ENCODE data around the gene RAD51D.

RAD51D gene

GRCh38 chr17:35142467-35142796 is 22.8 kb upstream of the RAD51D start:
- Histone ChIP-seq H3K4me2 (peak overlapping the region; percentile 90; the same call in 1 of the 2 replicates), H3K27ac (no peak overlapping the region), H3K36me3 (peaks cover 29% of the 10 kb centered on the region), H3K9ac (no peak overlapping the region), H3K9me3 (no peaks in the 10 kb centered on the region), H4K20me1 (peaks cover 32% of the 10 kb centered on the region), H3K27me3 (no peaks in the 10 kb centered on the region), H3K4me1 (peaks cover 16% of the 10 kb centered on the region), H3K4me3 (peak overlapping the region; percentile 83)
- no peak for TF ChIP-seq Cebpa-rat (IDR thresholded peaks at IDR 0.05)

- peaks cover 37% of the 10 kb centered on the region for H4K20me1 ChIP-seq
- no peak for TF ChIP-seq Cebpa-rat (IDR thresholded peaks at IDR 0.05)
- H3K27me3 ChIP-seq: no peaks in the 10 kb centered on the region
- peaks cover 16% of the 10 kb centered on the region for H3K4me1 ChIP-seq
- H3K4me3 ChIP-seq: peak within 1 kb of the TSS; percentile 83
- H3K9me3 ChIP-seq: no peaks in the 10 kb centered on the region
- peak within 1 kb of the TSS; percentile 89 for H3K9ac ChIP-seq
- peak within 1 kb of the TSS; percentile 90 for H3K4me2 ChIP-seq
- peaks cover 34% of the 10 kb centered on the region for H3K36me3 ChIP-seq
- H3K27ac ChIP-seq: peak within 1 kb of the TSS; percentile 83
Observed at GRCh38 chr17:35141681-35142466, 22.2 kb upstream of the RAD51D start, which contains the start of gene NLE1. Gene NLE1 (minus strand): TSS chr17:35142303. CDS start chr17:35142275, 28 bp downstream.

- Histone ChIP-seq H3K27ac (no peak overlapping the region), H3K9ac (no peak overlapping the region), H3K4me1 (peaks cover 16% of the 10 kb centered on the region), H3K36me3 (peaks cover 71% of the 10 kb centered on the region), H3K9me3 (no peaks in the 10 kb centered on the region), H3K4me2 (no peak overlapping the region), H4K20me1 (peaks cover 41% of the 10 kb centered on the region), H3K4me3 (no peak overlapping the region), H3K27me3 (no peaks in the 10 kb centered on the region)
- no peak for TF ChIP-seq Cebpa-rat (IDR thresholded peaks at IDR 0.05)
Observed at GRCh38 chr17:35138218-35138617, 18.6 kb upstream of the RAD51D start.

GRCh38 chr17:35135322-35135721 is 15.7 kb upstream of the RAD51D start:
- peaks cover 44% of the 10 kb centered on the region for H4K20me1 ChIP-seq
- H3K4me1 ChIP-seq: peaks cover 6% of the 10 kb centered on the region
- H3K36me3 ChIP-seq: peaks cover 99% of the 10 kb centered on the region
- H3K27me3 ChIP-seq: no peaks in the 10 kb centered on the region
- no peak overlapping the region for H3K9ac ChIP-seq
- TF ChIP-seq Cebpa-rat (IDR thresholded peaks at IDR 0.05): no peak
- no peak overlapping the region for H3K27ac ChIP-seq
- H3K9me3 ChIP-seq: no peaks in the 10 kb centered on the region
- no peak overlapping the region for H3K4me2 ChIP-seq
- no peak overlapping the region for H3K4me3 ChIP-seq

- H3K36me3 ChIP-seq: peaks cover 97% of the 10 kb centered on the region
- no peak for TF ChIP-seq Cebpa-rat (IDR thresholded peaks at IDR 0.05)
- no peaks in the 10 kb centered on the region for H3K4me1 ChIP-seq
- no peak overlapping the region for H3K27ac ChIP-seq
- no peaks in the 10 kb centered on the region for H3K9me3 ChIP-seq
- H4K20me1 ChIP-seq: peaks cover 23% of the 10 kb centered on the region; the same call in 1 of the 2 replicates
- H3K4me2 ChIP-seq: no peak overlapping the region
- H3K4me3 ChIP-seq: no peak overlapping the region
- H3K9ac ChIP-seq: no peak overlapping the region
- no peaks in the 10 kb centered on the region for H3K27me3 ChIP-seq
Observed at GRCh38 chr17:35132816-35133550, 13.3 kb upstream of the RAD51D start.

GRCh38 chr17:35132099-35132498 is 12.4 kb upstream of the RAD51D start:
- no peaks in the 10 kb centered on the region for H3K9me3 ChIP-seq
- peaks cover 18% of the 10 kb centered on the region; the same call in 1 of the 2 replicates for H4K20me1 ChIP-seq
- no peak for TF ChIP-seq Cebpa-rat (IDR thresholded peaks at IDR 0.05)
- H3K27me3 ChIP-seq: no peaks in the 10 kb centered on the region
- peaks cover 89% of the 10 kb centered on the region for H3K36me3 ChIP-seq
- no peak overlapping the region for H3K4me2 ChIP-seq
- H3K4me1 ChIP-seq: no peaks in the 10 kb centered on the region
- H3K4me3 ChIP-seq: no peak overlapping the region
- no peak overlapping the region for H3K9ac ChIP-seq
- H3K27ac ChIP-seq: no peak overlapping the region

- Histone ChIP-seq H3K4me3 (no peak overlapping the region), H4K20me1 (0 out of 2 replicates have a peak, but pooled peaks cover 14% of the 10 kb centered on the region), H3K27me3 (no peaks in the 10 kb centered on the region), H3K4me1 (no peaks in the 10 kb centered on the region), H3K36me3 (peaks cover 72% of the 10 kb centered on the region), H3K27ac (no peak overlapping the region), H3K9me3 (no peaks in the 10 kb centered on the region), H3K9ac (no peak overlapping the region), H3K4me2 (no peak overlapping the region)
- TF ChIP-seq Cebpa-rat (IDR thresholded peaks at IDR 0.05): no peak
Observed at GRCh38 chr17:35130392-35130791, 10.7 kb upstream of the RAD51D start.

- no peak for TF ChIP-seq Cebpa-rat (IDR thresholded peaks at IDR 0.05)
- Histone ChIP-seq H3K9ac (no peak overlapping the region), H3K27me3 (no peaks in the 10 kb centered on the region)
Observed at GRCh38 chr17:35129973-35130351, 10.3 kb upstream of the RAD51D start.

GRCh38 chr17:35129154-35129972 is 9.7 kb upstream of the RAD51D start:
- Histone ChIP-seq H3K4me1 (no peaks in the 10 kb centered on the region), H3K4me2 (no peak overlapping the region), H3K27me3 (no peaks in the 10 kb centered on the region), H3K36me3 (peaks cover 62% of the 10 kb centered on the region), H3K9me3 (no peaks in the 10 kb centered on the region), H3K4me3 (no peak overlapping the region), H3K27ac (no peak overlapping the region), H4K20me1 (0 out of 2 replicates have a peak, but pooled peaks cover 14% of the 10 kb centered on the region), H3K9ac (no peak overlapping the region)
- no peak for TF ChIP-seq Cebpa-rat (IDR thresholded peaks at IDR 0.05)

More at GRCh38 chr17:35129973-35130351, 10.3 kb upstream of the RAD51D start:
- H3K27ac ChIP-seq: no peak overlapping the region
- H3K36me3 ChIP-seq: peaks cover 68% of the 10 kb centered on the region
- no peak overlapping the region for H3K4me3 ChIP-seq
- no peak overlapping the region for H3K4me2 ChIP-seq
- no peaks in the 10 kb centered on the region for H3K9me3 ChIP-seq
- 0 out of 2 replicates have a peak, but pooled peaks cover 14% of the 10 kb centered on the region for H4K20me1 ChIP-seq
- no peaks in the 10 kb centered on the region for H3K4me1 ChIP-seq
